CD4-positive, alpha-beta T cell treated with Interleukin-1 beta for 1 hour (primary cell): ENCODE results near the gene RAB11FIP5.

Source experiments
- DNase-seq, 2 donors: peaks; one replicate each; pipeline ENCODE4 v3.0.0-alpha.2; 2020 to 2022

The RAB11FIP5 gene

GRCh38 chr2:73082523-73083410 is 30.0 kb downstream of the RAB11FIP5 start:
- DNase-seq = no peak

GRCh38 chr2:73081181-73081671 is 31.5 kb downstream of the RAB11FIP5 start:
- DNase-seq = no peak

- no peak for DNase-seq
Measured at GRCh38 chr2:73080321-73081131, 32.2 kb downstream of the RAB11FIP5 start.

- DNase-seq = no peak
Measured at GRCh38 chr2:73079636-73080035, 33.1 kb downstream of the RAB11FIP5 start.

- no peak for DNase-seq
Measured at GRCh38 chr2:73078457-73079411, 34.0 kb downstream of the RAB11FIP5 start.

GRCh38 chr2:73077424-73077795 is 35.3 kb downstream of the RAB11FIP5 start:
- no peak for DNase-seq

- DNase-seq = no peak
Measured at GRCh38 chr2:73076701-73077423, 35.9 kb downstream of the RAB11FIP5 start.

- no peak for DNase-seq
Measured at GRCh38 chr2:73075477-73076373, 37.0 kb downstream of the RAB11FIP5 start.

GRCh38 chr2:73074110-73075069 is 38.4 kb downstream of the RAB11FIP5 start:
- DNase-seq = no peak

GRCh38 chr2:73072416-73072815 is 40.3 kb downstream of the RAB11FIP5 start:
- DNase-seq = no peak

- peak in 1 of 2 donors; percentile 3 for DNase-seq
Measured at GRCh38 chr2:73072129-73072395, 40.7 kb downstream of the RAB11FIP5 start.

GRCh38 chr2:73071360-73072128 is 41.2 kb downstream of the RAB11FIP5 start, which contains the start of gene SFXN5:
SFXN5 (minus strand) TSS chr2:73071712; CDS start chr2:73071705, 7 bp downstream.
- DNase-seq = peak; percentile 93 to 95

GRCh38 chr2:73070643-73071359 is 41.9 kb downstream of the RAB11FIP5 start:
- DNase-seq = peak; percentile 9 to 25

- DNase-seq = peak in 1 of 2 donors; percentile 11
Measured at GRCh38 chr2:73069855-73070642, 42.7 kb downstream of the RAB11FIP5 start.

GRCh38 chr2:73069041-73069854 is 43.5 kb downstream of the RAB11FIP5 start:
- no peak for DNase-seq

- no peak for DNase-seq
Measured at GRCh38 chr2:73068147-73068546, 44.6 kb downstream of the RAB11FIP5 start.
